NCI-H1694 (cell line): ENCODE data around the gene USP13.

Source experiments
- DNase-seq: peaks from one replicate; lab custom pipeline; 2025; lab: John Stamatoyannopoulos, UW

Gene USP13

GRCh38 chr3:179801856-179802255, 149.0 kb downstream of the USP13 start:
- no peak for DNase-seq

GRCh38 chr3:179806177-179806576, 153.3 kb downstream of the USP13 start:
- DNase-seq, result no peak

GRCh38 chr3:179807588-179807987, 154.7 kb downstream of the USP13 start:
- no peak for DNase-seq

DNA sequence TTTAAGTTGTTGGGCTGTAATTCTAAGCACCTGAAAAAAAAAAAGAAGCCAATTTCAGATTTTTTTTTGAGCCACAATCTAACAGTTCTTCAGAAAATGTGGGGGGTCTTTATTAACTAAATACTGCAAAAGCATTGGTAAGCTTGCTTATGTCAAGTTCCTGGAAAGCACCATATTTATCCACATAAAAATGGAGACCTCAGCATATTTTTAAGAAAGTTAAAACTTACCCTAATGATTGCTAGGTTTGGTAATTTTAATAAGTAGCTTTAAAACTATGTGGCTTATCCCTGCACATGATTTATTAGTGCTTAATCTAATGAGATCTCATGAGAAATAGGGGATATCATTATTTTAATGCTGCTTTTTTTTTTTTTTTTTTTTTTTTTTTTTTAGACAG, 156.8 kb downstream of the USP13 start:
- no peak for DNase-seq

DNA sequence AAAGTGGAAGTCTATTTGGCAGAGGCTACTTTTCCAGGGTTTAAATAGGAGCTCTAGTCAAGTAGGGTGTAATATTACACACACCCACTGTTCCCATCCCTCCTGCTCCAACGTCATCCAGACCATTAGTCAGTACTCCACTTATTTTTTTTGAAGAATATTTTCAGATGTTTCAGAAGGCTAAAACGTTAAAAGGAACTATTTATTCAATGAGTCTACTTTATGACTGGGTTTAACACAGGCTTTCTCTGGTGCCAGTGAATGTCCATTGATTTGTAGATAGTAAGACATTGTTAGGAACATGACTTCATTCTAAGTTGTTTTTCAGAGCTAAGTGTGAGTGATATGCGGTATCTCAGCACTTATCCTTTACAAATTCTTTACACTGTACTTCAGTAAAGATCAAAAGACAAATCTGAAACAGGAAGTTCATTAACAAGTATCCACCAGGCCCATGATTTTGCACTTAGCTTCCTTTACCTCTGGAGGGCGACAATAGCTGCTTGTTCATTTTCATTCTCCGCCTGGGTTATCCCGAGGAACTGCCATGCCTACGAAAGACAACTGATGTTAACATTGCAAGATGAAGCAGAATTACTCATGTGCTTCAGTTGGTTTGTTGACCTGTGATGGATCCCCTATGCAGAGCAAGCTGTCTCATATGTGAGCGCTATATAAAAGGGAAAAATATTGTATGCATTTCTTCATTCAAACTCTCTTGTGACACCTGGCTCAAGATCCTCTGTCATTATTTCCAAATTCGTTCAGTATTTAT, 158.7 kb downstream of the USP13 start:
- peak; percentile 46 for DNase-seq

DNA sequence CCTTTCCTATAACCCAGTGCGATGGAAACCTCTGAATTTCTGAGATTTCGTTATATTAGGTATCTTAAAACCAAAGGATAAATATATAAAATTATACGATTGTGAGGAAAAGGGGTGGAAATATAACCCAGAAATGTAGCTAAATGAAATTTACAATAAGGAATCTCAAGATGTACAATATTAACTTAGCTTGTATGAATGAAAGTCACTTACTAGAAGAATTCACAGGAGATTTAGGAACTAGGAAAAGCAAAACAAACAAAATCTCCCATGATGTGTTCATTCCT, 159.2 kb downstream of the USP13 start:
- DNase-seq, result no peak

DNA sequence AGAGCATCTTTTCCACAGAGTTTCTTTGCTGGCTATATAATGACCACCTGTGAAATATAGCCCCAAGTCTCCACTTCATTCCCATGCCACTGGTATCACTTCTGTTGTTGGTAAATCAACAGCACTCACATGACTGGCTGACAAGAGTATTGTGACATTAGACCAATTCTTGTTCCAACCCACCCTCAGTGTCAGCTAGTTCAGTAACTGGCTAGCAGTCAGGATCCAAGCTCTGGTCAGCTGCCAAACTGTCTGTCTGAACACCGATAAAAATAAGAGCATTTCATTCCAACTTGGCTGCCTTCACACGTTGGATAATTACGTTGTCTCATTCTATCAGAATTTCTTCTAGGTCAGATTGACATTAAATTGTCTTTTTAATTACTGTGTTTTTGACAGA, 166.5 kb downstream of the USP13 start:
- DNase-seq, result no peak

- DNase-seq, result no peak
Observed at GRCh38 chr3:179822296-179822695, 169.5 kb downstream of the USP13 start.

DNA sequence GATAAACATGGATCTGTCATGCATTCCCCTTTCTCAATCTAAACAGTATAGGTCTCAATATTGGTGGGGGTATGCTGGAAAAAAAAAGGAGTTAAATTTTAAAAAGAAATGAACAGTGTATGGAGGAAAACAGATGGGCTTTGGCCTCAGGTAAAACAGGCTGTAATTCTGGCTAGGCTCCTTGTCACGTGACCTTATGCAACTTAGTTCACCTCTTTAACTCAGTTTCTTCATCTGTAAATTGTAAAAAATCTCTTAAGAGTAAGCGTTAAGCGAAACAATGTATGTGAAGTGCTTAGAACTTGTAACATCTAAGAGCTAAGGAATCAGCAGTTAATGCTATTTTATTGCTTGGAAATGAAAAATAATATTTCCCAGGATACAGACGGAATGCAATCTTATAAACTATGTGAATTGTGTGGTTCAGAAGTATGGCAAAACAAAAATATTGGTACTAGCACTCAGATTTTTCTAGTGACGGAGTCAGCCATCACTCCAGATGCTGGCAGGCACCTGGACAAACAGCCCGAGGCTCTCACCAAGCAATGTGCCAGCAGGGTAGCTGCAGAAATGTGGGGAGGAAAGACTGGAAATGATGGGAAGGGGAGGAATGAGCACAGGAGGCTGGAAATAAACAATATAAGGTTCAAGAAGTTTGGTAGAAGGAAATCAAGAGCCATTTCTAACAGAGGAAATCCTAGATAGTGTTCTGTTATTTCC, 172.8 kb downstream of the USP13 start:
- no peak for DNase-seq

GRCh38 chr3:179826247-179826637, 173.4 kb downstream of the USP13 start:
- no peak for DNase-seq

DNA sequence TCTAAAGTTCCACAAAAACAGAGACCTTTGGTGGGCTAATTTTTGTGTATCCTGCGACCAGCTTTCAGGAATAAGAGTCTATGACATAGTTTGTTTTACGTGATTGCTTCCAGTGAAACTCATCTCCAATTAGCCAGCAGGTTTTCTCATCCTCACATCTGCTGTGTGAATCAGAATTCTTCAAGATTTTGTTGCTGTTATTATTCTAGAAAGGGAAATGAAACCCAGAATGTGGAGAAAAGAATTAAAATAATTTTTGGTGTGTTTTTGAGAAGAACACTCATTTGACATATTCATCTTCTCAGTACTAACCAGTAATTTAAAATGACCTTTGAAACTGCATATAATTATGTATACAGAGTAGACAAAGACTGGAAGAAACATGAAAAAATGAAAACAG, 175.9 kb downstream of the USP13 start:
- DNase-seq, result no peak

GRCh38 chr3:179829401-179829800, 176.6 kb downstream of the USP13 start:
- no peak for DNase-seq

GRCh38 chr3:179832333-179832854, 179.6 kb downstream of the USP13 start:
- no peak for DNase-seq

GRCh38 chr3:179833294-179833693, 180.5 kb downstream of the USP13 start:
- DNase-seq, result no peak

GRCh38 chr3:179837374-179837773, 184.5 kb downstream of the USP13 start:
- no peak for DNase-seq
